IMR-90 (cell line): ENCODE data around the gene TMEM131. TPM values are rescaled to one million over a fixed set of nuclear protein-coding genes. Genes with fewer than 3 reads are reported as not detected.

Experiments used
- ATAC-seq: fragments of 200-7000 bp; cut with Tn5 transposase; 2 replicates; pipeline ENCODE4 v1.9.1; 2020; ENCODE audit warnings: low read depth, mild to moderate bottlenecking, moderate library complexity
- BruUV-seq: library from RNA; stranded (reverse); fragments of 400-500 nt; replicated peaks from 2 replicates; lab custom pipeline; 2021; lab: Mats Ljungman, UMichigan
- CTCF ChIA-PET: fragments of 300-600 bp; formaldehyde crosslinking; extraction: SDS; loops from one replicate; lab custom pipeline; 2021; ENCODE audit warnings: antibody characterized with exemption; lab: Yijun Ruan, JAX
- POLR2A ChIA-PET: fragments of 300-600 bp; sonication (Branson Sonifier 250); formaldehyde crosslinking; loops from one replicate; lab custom pipeline; 2022; ENCODE audit warnings: antibody characterized with exemption; ENCODE audit not compliant: unreplicated experiment; lab: Charles Lee
- DNase-seq: peaks from one replicate; pipeline ENCODE4 v3.0.0; 2013
- H2AFZ ChIP-seq: replicated peaks from 2 replicates; pipeline ENCODE3; 2013; ENCODE audit warnings: low read length, mild to moderate bottlenecking; ENCODE audit not compliant: poor library complexity
- H2AK5ac ChIP-seq: 2 replicates; pipeline ENCODE4 v1.6.1; 2013; ENCODE audit warnings: low read depth, low read length, inconsistent platforms
- H2AK9ac ChIP-seq: replicated peaks from 2 replicates; pipeline ENCODE3; 2013; ENCODE audit warnings: mild to moderate bottlenecking, low read depth, low read length, moderate library complexity; ENCODE audit not compliant: poor library complexity
- H2BK120ac ChIP-seq: 2 replicates; pipeline ENCODE4 v1.6.1; 2013; ENCODE audit warnings: low read depth, low read length, inconsistent platforms
- H2BK15ac ChIP-seq: 3 replicates; pipeline ENCODE4 v1.6.1; 2013; ENCODE audit warnings: low read depth, low read length, inconsistent platforms
- H2BK20ac ChIP-seq: 2 replicates; pipeline ENCODE4 v1.6.1; 2013; ENCODE audit warnings: low read depth, mild to moderate bottlenecking, inconsistent platforms, low read length, moderate library complexity
- H2BK5ac ChIP-seq: 2 replicates; pipeline ENCODE4 v1.6.1; 2013; ENCODE audit warnings: mild to moderate bottlenecking, low read depth, low read length, inconsistent platforms; ENCODE audit not compliant: poor library complexity, severe bottlenecking
- H3K14ac ChIP-seq: replicated peaks from 2 replicates; pipeline ENCODE4 v1.6.1; 2013; ENCODE audit warnings: low read depth, low read length, inconsistent platforms
- H3K18ac ChIP-seq: 2 replicates; pipeline ENCODE4 v1.6.1; 2013; ENCODE audit warnings: low read depth, low read length, control low read depth
- H3K23ac ChIP-seq: 2 replicates; pipeline ENCODE4 v1.6.1; 2013; ENCODE audit warnings: low read depth, low read length, inconsistent platforms
- H3K27ac ChIP-seq: 2 replicates; pipeline ENCODE4 v1.5.1; 2013; ENCODE audit warnings: mild to moderate bottlenecking, control low read depth, low read length; ENCODE audit not compliant: insufficient read depth
- H3K27me3 ChIP-seq: 2 replicates; pipeline ENCODE4 v1.6.1; 2013; ENCODE audit warnings: low read length; ENCODE audit not compliant: control insufficient read depth, insufficient read depth
- H3K36me3 ChIP-seq: 2 replicates; pipeline ENCODE4 v1.6.1; 2013; ENCODE audit warnings: low read length, mixed read lengths; ENCODE audit not compliant: control insufficient read depth, insufficient read depth
- H3K4ac ChIP-seq: 2 replicates; pipeline ENCODE4 v1.6.1; 2013; ENCODE audit warnings: low read depth, low read length, inconsistent platforms
- H3K4me1 ChIP-seq: 2 replicates; pipeline ENCODE4 v1.6.1; 2013; ENCODE audit warnings: low read length, mixed read lengths; ENCODE audit not compliant: control insufficient read depth, insufficient read depth
- H3K4me2 ChIP-seq: 2 replicates; pipeline ENCODE4 v1.6.1; 2013; ENCODE audit warnings: low read depth, mild to moderate bottlenecking, control low read depth, low read length, moderate library complexity
- H3K4me3 ChIP-seq: 2 replicates; pipeline ENCODE4 v1.5.1; 2013; ENCODE audit warnings: low read depth, mild to moderate bottlenecking, control low read depth, low read length, moderate library complexity; ENCODE audit not compliant: insufficient read depth
- H3K56ac ChIP-seq: 2 replicates; pipeline ENCODE4 v1.6.1; 2013; ENCODE audit warnings: low read length, inconsistent platforms; ENCODE audit not compliant: insufficient read depth; ENCODE audit errors: extremely low read depth
- H3K79me1 ChIP-seq, 2 experiments: 2 replicates each; pipeline ENCODE4 v1.6.1; 2013; ENCODE audit warnings: low read length in 2 of 2, inconsistent platforms in 1 of 2, low read depth in 1 of 2
- H3K9ac ChIP-seq: 2 replicates; pipeline ENCODE4 v1.6.1; 2013; ENCODE audit warnings: low read depth, low read length, control low read depth
- H3K9me1 ChIP-seq: 2 replicates; pipeline ENCODE4 v1.6.1; 2013; ENCODE audit warnings: low read length, inconsistent platforms; ENCODE audit not compliant: insufficient read depth
- H3K9me3 ChIP-seq: 2 replicates; pipeline ENCODE4 v1.6.1; 2013; ENCODE audit warnings: low read length; ENCODE audit not compliant: control insufficient read depth, insufficient read depth
- H4K20me1 ChIP-seq: 2 replicates; pipeline ENCODE4 v1.6.1; 2013; ENCODE audit warnings: low read length, inconsistent platforms; ENCODE audit not compliant: insufficient read depth
- H4K5ac ChIP-seq: 2 replicates; pipeline ENCODE4 v1.6.1; 2013; ENCODE audit warnings: mild to moderate bottlenecking, low read depth, low read length, control low read depth
- H4K8ac ChIP-seq, 2 experiments: 2 replicates each; pipeline ENCODE4 v1.6.1; 2013; ENCODE audit warnings: low read depth in 2 of 2, low read length in 2 of 2, control low read depth in 1 of 2, inconsistent platforms in 1 of 2
- H4K91ac ChIP-seq: 2 replicates; pipeline ENCODE4 v1.6.1; 2013; ENCODE audit warnings: low read depth, low read length, inconsistent platforms; ENCODE audit not compliant: insufficient read depth
- BHLHE40 ChIP-seq: fragments of 150-350 bp; IDR thresholded peaks from 2 replicates; pipeline ENCODE4 v1.6.1; 2016; ENCODE audit warnings: mild to moderate bottlenecking, low read depth, low read length
- CEBPB ChIP-seq: IDR thresholded peaks from 2 replicates; pipeline ENCODE4 v1.6.1; 2012; ENCODE audit warnings: low read depth, low read length, improper control_type of control experiment
- CHD1 ChIP-seq: IDR thresholded peaks from 2 replicates; pipeline ENCODE4 v1.6.1; 2012; ENCODE audit warnings: low read depth, low read length, improper control_type of control experiment
- FOS ChIP-seq: fragments of 150-350 bp; IDR thresholded peaks from 2 replicates; pipeline ENCODE4 v1.6.1; 2016; ENCODE audit warnings: low read depth, low read length
- MAFK ChIP-seq: IDR thresholded peaks from 2 replicates; pipeline ENCODE4 v1.6.1; 2012; ENCODE audit warnings: low read depth, low read length, improper control_type of control experiment
- MAZ ChIP-seq: IDR thresholded peaks from 2 replicates; pipeline ENCODE4 v1.6.1; 2012; ENCODE audit warnings: low read depth, mild to moderate bottlenecking, low read length, improper control_type of control experiment, moderate library complexity, borderline replicate concordance
- MXI1 ChIP-seq: IDR thresholded peaks from 2 replicates; pipeline ENCODE4 v1.6.1; 2012; ENCODE audit warnings: low read depth, mild to moderate bottlenecking, low read length, moderate library complexity, borderline replicate concordance
- NFE2L2 ChIP-seq: fragments of 150-350 bp; IDR thresholded peaks from 2 replicates; pipeline ENCODE4 v1.6.1; 2016; ENCODE audit warnings: low read depth, mild to moderate bottlenecking, low read length
- POLR2A ChIP-seq: IDR thresholded peaks from 2 replicates; pipeline ENCODE4 v1.6.1; 2012; ENCODE audit warnings: mild to moderate bottlenecking, low read depth, low read length
- RAD21 ChIP-seq: IDR thresholded peaks from 2 replicates; pipeline ENCODE4 v1.6.1; 2012; ENCODE audit warnings: low read length, improper control_type of control experiment
- RCOR1 ChIP-seq: IDR thresholded peaks from 2 replicates; pipeline ENCODE4 v1.6.1; 2012; ENCODE audit warnings: mild to moderate bottlenecking, low read length, improper control_type of control experiment; ENCODE audit not compliant: insufficient replicate concordance
- RFX5 ChIP-seq: IDR thresholded peaks from 2 replicates; pipeline ENCODE4 v1.8.0; 2012; ENCODE audit warnings: low read depth, mild to moderate bottlenecking, low read length, moderate library complexity
- SMC3 ChIP-seq: fragments of 150-350 bp; IDR thresholded peaks from 2 replicates; pipeline ENCODE4 v1.6.1; 2016; ENCODE audit warnings: low read depth, mild to moderate bottlenecking, antibody characterized with exemption, low read length, moderate library complexity
- WGBS, 2 experiments: methylation state at CpG; one replicate each; pipeline versions ENCODE4 v1.1.5 to v1.1.7; 2013; ENCODE audit warnings: missing lambda C conversion rate in 2 of 2; ENCODE audit not compliant: insufficient read length in 1 of 2; ENCODE audit errors: extremely low coverage in 2 of 2; 5-methylcytosine and 5-hydroxymethylcytosine counted together
- dilution Hi-C: fragments of 300-500 bp; cut with HindIII; formaldehyde crosslinking; loops from one replicate; pipeline ENCODE4 v1.14.3; 2018; ENCODE audit warnings: low sequenced_read_pairs; ENCODE audit not compliant: unreplicated experiment
- in situ Hi-C: fragments of 300-500 bp; cut with MboI; formaldehyde crosslinking; loops from 3 replicates; pipeline ENCODE4 v1.14.3; 2019; ENCODE audit warnings: low sequenced_read_pairs, inconsistent platforms, mixed read lengths
- intact Hi-C: fragments of 100-400 bp; cut with micrococcal nuclease; formaldehyde crosslinking; loops from 2 replicates; pipeline ENCODE4 v1.10.0; 2022
- polyA plus RNA-seq, 3 experiments: library from polyadenylated mRNA; depleted of rRNA; stranded (reverse); fragments of >200 nt; gene quantifications; 2 replicates each; pipeline ENCODE4 v1.2.3, GENCODE V29; 2012; ENCODE audit warnings: low replicate concordance in 1 of 3
- total RNA-seq: library from RNA; depleted of rRNA; stranded (reverse); fragments of >200 nt; gene quantifications from 2 replicates; pipeline ENCODE4 v1.2.3, GENCODE V29; 2012
- TF ChIP-seq, protein P1 (sequence below): conservative IDR thresholded peaks from 2 replicates; pipeline ENCODE4 v1.5.1; 2012; ENCODE audit warnings: mild to moderate bottlenecking, low read depth, low read length, improper control_type of control experiment
- TF ChIP-seq, protein P2 (sequence below): fragments of 150-350 bp; IDR thresholded peaks from 2 replicates; pipeline ENCODE4 v1.6.1; 2016; ENCODE audit warnings: low read depth, mild to moderate bottlenecking, low read length, moderate library complexity, borderline replicate concordance
- TF ChIP-seq, protein P3 (sequence below): fragments of 150-350 bp; IDR thresholded peaks from 2 replicates; pipeline ENCODE4 v1.6.1; 2017; ENCODE audit warnings: mild to moderate bottlenecking, antibody characterized with exemption, low read length, low read depth

The TMEM131 gene
- total and polyA plus RNA-seq, 2 of the 4 experiments (the other 2 are of a cell fraction): 13.3 to 14.0 TPM

DNA sequence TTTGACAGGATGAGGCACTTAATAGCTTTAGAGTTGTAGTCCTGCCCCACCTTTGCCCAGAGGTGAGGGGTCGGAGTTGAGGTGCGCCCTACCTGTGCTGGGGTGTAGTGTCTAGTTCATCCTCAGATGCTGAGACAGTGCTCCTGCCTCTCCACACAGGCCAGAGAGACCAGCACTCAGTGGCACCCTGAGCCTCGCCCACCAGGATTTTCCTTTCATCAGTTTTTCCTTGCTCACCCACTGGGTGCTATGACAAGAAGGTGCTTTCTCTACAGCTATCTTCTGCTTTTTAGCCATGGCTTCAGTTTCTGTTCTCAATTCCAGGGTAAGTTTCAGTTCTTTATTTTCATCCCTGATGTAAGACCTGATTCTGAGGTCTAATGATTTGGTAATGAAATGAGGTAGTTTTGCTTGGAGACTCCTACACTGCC, 16.8 kb upstream of the TMEM131 start:
- Histone ChIP-seq H3K9me3 (no peaks in the 10 kb centered on the region), H2AK5ac (0 out of 2 replicates have a peak overlapping the region, but pooled peaks have one; percentile 3), H2BK5ac (no peak overlapping the region), H4K5ac (no peak overlapping the region), H2BK20ac (no peak overlapping the region), H2AK9ac (no peak overlapping the region), H3K4me1 (peaks cover 5% of the 10 kb centered on the region), H2BK120ac (no peak overlapping the region), H3K9me1 (peaks cover 5% of the 10 kb centered on the region; the same call in 1 of the 2 replicates), H3K14ac (no peak overlapping the region), H3K23ac (no peak overlapping the region), H3K9ac (no peak overlapping the region), H3K4me3 (no peak overlapping the region), H4K8ac (no peak overlapping the region), H4K91ac (no peak overlapping the region), H2AFZ (no peak overlapping the region), H3K79me1 (no peaks in the 10 kb centered on the region), H3K56ac (no peak overlapping the region), H2BK15ac (no peak overlapping the region), H3K36me3 (no peaks in the 10 kb centered on the region), H3K4me2 (no peak overlapping the region), H3K27ac (no peak overlapping the region), H4K20me1 (no peaks in the 10 kb centered on the region), H3K4ac (no peak overlapping the region; the same call in 1 of the 2 replicates), H3K27me3 (no peaks in the 10 kb centered on the region), H3K18ac (no peak overlapping the region)
- ChIA-PET CTCF (interaction anchor here (0.6 kb wide), 1 partner anchor 27 kb away, joined by 3 read pairs; no protein-coding TSS in a partner anchor), POLR2A (no interaction called here)
- TF ChIP-seq, protein P1, sequence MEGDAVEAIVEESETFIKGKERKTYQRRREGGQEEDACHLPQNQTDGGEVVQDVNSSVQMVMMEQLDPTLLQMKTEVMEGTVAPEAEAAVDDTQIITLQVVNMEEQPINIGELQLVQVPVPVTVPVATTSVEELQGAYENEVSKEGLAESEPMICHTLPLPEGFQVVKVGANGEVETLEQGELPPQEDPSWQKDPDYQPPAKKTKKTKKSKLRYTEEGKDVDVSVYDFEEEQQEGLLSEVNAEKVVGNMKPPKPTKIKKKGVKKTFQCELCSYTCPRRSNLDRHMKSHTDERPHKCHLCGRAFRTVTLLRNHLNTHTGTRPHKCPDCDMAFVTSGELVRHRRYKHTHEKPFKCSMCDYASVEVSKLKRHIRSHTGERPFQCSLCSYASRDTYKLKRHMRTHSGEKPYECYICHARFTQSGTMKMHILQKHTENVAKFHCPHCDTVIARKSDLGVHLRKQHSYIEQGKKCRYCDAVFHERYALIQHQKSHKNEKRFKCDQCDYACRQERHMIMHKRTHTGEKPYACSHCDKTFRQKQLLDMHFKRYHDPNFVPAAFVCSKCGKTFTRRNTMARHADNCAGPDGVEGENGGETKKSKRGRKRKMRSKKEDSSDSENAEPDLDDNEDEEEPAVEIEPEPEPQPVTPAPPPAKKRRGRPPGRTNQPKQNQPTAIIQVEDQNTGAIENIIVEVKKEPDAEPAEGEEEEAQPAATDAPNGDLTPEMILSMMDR: no peak
- TF ChIP-seq FOS (no peak), MAZ (no peak), MAFK (no peak), BHLHE40 (no peak), SMC3 (no peak), NFE2L2 (no peak), RCOR1 (no peak), RFX5 (no peak), POLR2A (no peak), RAD21 (no peak), CEBPB (no peak), CHD1 (no peak), MXI1 (no peak)
- TF ChIP-seq, protein P2, sequence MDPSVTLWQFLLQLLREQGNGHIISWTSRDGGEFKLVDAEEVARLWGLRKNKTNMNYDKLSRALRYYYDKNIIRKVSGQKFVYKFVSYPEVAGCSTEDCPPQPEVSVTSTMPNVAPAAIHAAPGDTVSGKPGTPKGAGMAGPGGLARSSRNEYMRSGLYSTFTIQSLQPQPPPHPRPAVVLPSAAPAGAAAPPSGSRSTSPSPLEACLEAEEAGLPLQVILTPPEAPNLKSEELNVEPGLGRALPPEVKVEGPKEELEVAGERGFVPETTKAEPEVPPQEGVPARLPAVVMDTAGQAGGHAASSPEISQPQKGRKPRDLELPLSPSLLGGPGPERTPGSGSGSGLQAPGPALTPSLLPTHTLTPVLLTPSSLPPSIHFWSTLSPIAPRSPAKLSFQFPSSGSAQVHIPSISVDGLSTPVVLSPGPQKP: no peak
- TF ChIP-seq, protein P3, sequence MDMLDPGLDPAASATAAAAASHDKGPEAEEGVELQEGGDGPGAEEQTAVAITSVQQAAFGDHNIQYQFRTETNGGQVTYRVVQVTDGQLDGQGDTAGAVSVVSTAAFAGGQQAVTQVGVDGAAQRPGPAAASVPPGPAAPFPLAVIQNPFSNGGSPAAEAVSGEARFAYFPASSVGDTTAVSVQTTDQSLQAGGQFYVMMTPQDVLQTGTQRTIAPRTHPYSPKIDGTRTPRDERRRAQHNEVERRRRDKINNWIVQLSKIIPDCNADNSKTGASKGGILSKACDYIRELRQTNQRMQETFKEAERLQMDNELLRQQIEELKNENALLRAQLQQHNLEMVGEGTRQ: no peak
- in situ Hi-C loops (no loop called here), intact Hi-C loops (loop anchor here (10.0 kb wide), 1 partner anchor 1032 kb away; no protein-coding TSS in a partner anchor), dilution Hi-C loops (no loop called here)
- no peak for DNase-seq
- no peak for ATAC-seq
- no CpG with 5 or more reads among the region's 3 CpGs for WGBS, 2 experiments
- BruUV-seq: no TSS peak
